GM19035 (cell line): ENCODE measurements around the gene CAMK1D.
"Not testable (repeated sequence)": the region's sequence is repeated elsewhere in the genome, so short reads cannot be mapped to it uniquely, and the experiment has no call there.

Source experiments
- ATAC-seq: cut with Tn5 transposase; IDR thresholded peaks from one replicate; pipeline ENCODE4 v1.9.1; 2021; ENCODE audit not compliant: unreplicated experiment

The CAMK1D gene

GRCh38 chr10:12710594-12711349, 361.4 kb downstream of the CAMK1D start:
- ATAC-seq, result peak; percentile 80

- no peak for ATAC-seq
These were observed 362.0 kb downstream of the CAMK1D start for GRCh38 chr10:12711350-12711708.

- no peak for ATAC-seq
These were observed 363.1 kb downstream of the CAMK1D start for GRCh38 chr10:12712293-12712983.

GRCh38 chr10:12712984-12713316, 363.6 kb downstream of the CAMK1D start:
- not testable (repeated sequence) for ATAC-seq

DNA sequence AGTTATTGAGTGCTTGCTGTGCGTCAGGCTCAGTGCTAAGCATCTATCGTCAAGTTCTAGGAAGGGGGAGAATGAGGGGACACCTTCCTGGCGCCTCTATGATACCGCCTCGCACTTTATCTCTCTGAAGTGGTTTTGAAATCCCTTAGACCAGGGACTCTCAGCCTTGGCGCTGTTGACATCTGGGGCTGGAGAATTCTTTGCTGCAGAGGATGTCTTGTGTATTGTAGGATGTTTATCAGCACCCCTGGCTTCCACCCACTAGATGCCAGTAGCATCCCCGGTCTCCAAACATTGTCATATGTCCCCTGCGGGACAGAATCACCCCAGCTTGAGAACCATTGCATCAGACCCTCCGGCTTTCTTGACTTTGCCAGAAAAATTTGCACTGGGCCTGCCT, 366.7 kb downstream of the CAMK1D start:
- ATAC-seq, result no peak

DNA sequence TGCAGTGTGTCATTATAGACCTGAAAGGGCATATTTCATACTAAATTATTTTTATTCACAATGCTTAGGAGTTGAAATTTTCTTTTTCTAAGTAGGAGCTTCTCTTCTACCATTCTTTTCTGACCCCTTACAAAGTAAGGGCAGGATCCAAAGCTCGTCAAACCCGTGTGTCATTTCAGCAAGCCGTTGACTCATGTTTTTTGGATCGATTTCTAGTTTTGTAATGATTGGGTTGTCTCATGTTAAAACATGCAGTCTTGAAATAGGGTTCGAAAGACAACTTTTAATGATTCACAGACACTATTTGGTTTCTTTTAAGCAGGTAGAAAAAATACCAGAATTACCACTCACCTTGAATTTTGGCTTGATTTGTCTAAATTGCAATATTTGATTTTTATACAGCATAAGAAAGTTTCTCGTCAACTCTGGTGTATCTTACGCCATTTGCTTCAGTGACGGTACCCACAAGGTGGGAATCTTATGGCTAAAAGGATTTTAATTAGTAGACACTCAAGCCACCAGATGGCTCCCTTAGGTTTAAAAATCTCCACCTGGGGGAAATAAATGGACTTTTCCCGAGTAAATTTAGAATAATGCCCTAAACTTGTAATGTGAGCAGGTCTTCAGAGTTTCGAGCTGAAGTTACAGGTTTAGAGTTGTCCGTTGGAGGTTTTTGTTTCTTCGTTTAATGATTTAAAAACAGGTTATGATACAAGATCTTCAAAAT, 368.8 kb downstream of the CAMK1D start:
- no peak for ATAC-seq

DNA sequence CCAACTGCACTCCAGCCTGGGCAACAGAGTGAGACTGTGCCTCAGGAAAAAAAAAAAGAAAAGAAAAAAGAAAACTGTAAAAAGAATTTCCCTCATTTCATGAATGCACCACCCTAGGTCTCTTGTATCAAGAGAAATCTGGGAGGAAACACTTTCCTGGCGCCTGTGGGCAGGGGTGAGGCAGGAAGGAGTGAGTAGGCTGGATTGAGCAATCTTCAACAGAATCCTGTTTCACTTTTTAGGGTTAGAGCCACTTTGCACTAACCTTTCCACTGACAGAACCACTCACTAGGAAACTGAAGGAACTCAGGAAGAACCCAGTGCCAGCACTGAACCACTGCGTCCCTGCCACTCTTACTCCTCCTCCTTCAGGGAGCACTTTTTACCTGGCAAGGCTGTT, 370.0 kb downstream of the CAMK1D start:
- ATAC-seq, result no peak

- no peak for ATAC-seq
These were observed 371.1 kb downstream of the CAMK1D start for GRCh38 chr10:12720217-12720981.

- ATAC-seq, result no peak
These were observed 372.0 kb downstream of the CAMK1D start for GRCh38 chr10:12721334-12721733.

DNA sequence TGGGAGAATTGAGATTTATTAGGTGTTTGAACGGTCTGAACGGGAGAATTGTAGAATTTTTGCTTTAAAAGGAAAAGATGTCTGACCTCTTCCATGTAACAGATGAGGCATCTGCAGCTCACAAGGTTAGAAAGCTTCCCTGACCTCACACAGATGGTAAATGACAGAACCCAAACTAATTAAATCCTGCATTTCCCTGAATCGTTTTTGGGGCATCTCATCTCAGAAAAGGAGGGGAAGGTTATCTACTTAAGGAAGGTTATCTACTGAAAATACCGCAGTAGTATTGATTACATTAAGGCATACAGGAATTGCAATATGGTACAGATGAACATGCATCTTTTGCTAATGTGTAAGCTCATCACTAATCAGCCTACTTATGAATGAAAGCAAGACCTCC, 373.9 kb downstream of the CAMK1D start:
- ATAC-seq, result no peak

GRCh38 chr10:12724807-12725579, 375.6 kb downstream of the CAMK1D start:
- ATAC-seq, result no peak

DNA sequence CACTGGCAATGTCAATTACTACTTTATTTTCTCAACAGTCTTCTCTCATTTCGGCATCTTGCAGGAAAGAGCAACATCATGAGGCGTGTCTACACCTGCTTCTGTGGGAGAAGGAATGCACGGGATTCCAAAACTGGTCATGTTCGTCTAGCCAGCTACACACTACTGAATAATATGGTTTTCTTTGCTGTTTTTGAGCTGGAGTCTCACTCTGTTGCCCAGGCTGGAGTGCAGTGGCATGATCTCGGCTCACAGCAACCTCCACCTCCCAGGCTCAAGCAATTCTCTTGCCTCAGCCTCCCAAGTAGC, 376.2 kb downstream of the CAMK1D start:
- ATAC-seq, result not testable (repeated sequence)

GRCh38 chr10:12726971-12727831, 377.9 kb downstream of the CAMK1D start:
- ATAC-seq, result no peak

DNA sequence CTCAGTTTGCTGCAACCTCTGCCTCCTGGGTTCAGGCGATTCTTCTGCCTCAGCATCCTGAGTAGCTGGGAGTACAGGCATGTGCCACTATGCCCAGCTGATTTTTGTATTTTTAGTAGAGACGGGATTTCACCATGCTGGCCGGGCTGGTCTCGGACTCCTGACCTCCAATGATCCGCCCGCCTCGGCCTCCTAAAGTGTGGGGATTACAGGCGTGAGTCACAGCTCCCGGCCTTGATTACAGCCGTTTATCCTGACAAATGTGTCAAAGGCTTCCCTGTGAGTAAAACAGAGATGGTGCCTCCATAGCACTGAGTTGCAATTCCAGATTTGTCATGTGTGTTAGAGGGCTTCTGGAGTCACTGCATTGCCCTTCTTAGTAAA, 378.5 kb downstream of the CAMK1D start:
- no peak for ATAC-seq

GRCh38 chr10:12728494-12728893, 379.1 kb downstream of the CAMK1D start:
- no peak for ATAC-seq

- no peak for ATAC-seq
These were observed 380.5 kb downstream of the CAMK1D start for GRCh38 chr10:12729885-12730284.

DNA sequence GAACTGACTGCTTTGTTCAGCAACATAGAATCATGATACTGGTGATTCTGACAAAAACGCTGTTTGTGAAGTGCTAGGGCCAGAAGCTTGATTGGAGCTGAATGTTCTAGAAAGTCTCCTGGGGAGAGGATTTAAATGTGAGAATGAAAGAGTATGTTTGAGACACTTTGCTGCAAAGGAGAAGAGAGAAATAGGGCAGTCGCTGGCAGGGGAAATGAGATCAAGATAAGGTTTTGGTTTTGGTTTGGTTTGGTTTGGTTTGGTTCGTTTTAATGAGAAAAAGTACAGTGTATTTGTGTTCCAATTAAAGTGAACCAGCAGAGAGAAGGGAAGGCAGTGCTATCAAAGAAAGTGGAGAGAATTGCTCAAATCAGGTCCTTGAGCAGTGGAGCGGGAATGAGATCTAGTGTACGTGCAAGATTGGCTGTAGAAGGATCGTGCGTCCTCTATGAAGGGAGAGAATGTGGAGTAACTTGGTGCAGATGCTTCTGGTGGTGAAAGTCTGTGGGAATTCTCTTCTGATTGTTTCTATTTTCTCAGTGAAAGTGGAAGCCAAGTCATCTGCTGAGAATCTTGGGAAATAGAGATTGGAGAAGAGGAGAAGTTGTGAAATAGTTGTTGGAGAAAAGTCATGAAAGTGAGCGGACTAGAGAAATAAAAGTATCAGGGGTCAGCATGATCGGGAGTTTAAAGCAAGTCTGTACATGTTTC, 381.6 kb downstream of the CAMK1D start:
- ATAC-seq, result no peak

DNA sequence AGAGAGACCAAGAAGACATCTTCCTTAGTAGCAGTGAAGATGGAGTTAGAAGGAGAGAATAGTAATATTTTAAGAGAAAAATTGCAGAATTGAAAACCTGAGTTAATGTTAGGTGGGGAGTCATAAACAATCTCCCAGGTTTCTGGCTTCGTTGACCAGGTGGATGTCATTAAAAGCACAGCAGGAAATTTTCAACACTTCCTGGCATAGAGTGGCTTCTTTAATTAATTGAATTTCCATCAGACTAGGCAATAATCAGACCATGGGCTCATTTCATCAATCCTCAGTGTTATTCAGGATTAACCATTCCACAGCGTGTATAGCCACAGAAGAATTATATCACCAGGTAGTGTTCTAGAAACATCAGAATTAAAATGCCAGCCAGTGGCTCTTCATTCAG, 383.9 kb downstream of the CAMK1D start:
- ATAC-seq, result no peak

- no peak for ATAC-seq
These were observed 386.6 kb downstream of the CAMK1D start for GRCh38 chr10:12735843-12736462.
